GM23248 (cell line): ENCODE results near the gene EIF4E2.

Experiments used
- EZH2 ChIP-seq: fragments of 200-600 bp; sonication (generic); IDR thresholded peaks from 2 replicates; pipeline ENCODE4 v1.6.1; 2018; ENCODE audit warnings: antibody characterized with exemption, mild to moderate bottlenecking; ENCODE audit not compliant: insufficient read depth, poor library complexity, severe bottlenecking
- EZH2phosphoT487 ChIP-seq: fragments of 200-600 bp; sonication (generic); IDR thresholded peaks from 2 replicates; pipeline ENCODE4 v1.6.1; 2018; ENCODE audit warnings: antibody characterized with exemption, moderate library complexity, mild to moderate bottlenecking, low read depth; ENCODE audit not compliant: insufficient read depth

DNA sequence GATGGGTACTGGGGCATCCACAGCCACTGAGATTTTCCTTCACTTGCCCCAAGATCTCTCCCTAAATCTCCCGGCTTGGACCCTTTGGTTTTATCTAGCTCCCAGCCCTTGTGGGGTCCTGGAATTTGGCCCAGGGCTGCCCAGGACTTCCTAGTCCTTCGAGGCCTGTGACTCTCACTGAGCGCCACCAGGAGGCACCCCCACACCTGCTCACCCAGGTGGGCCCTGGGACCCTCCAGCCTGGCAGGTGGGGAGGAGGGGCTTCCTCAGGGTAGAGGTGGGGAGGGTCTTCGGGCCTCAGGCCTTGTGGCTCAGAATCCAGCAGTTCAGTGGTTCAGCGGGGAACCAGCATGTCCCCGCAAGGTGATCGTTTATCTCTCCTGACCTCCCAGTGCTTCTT lies 42.2 kb upstream of the EIF4E2 start:
- TF ChIP-seq EZH2phosphoT487, result no peak
- TF ChIP-seq EZH2, result no peak
